Nephron progenitor cell (in vitro differentiated cells): ENCODE results near the gene PSME2.
A peak's percentile ranks its signal among the peaks of the same experiment; 100 is the strongest.

Experiments
- DNase-seq: peaks from one replicate; pipeline ENCODE4 v3.0.0; 2021
- H3K27ac Mint-ChIP-seq: 2 replicates; pipeline ENCODE4 v1.8.0; 2021; ENCODE audit warnings: mild to moderate bottlenecking, moderate library complexity, mixed read lengths
- H3K27me3 Mint-ChIP-seq: 2 replicates; pipeline ENCODE4 v1.8.0; 2021; ENCODE audit warnings: mild to moderate bottlenecking, low read depth, mixed read lengths; ENCODE audit not compliant: poor library complexity
- H3K36me3 Mint-ChIP-seq: 2 replicates; pipeline ENCODE4 v1.8.0; 2021; ENCODE audit warnings: low read depth, mixed read lengths
- H3K4me1 Mint-ChIP-seq: 2 replicates; pipeline ENCODE4 v1.8.0; 2021; ENCODE audit warnings: mixed read lengths
- H3K4me3 Mint-ChIP-seq: 2 replicates; pipeline ENCODE4 v1.8.0; 2021; ENCODE audit warnings: mild to moderate bottlenecking, moderate library complexity, mixed read lengths
- H3K9me3 Mint-ChIP-seq: 2 replicates; pipeline ENCODE4 v1.8.0; 2021; ENCODE audit warnings: mild to moderate bottlenecking, moderate library complexity, mixed read lengths
- CTCF ChIP-seq: fragments of 200-600 bp; sonication (generic); IDR thresholded peaks from 2 replicates; pipeline ENCODE4 v1.5.0; 2021; ENCODE audit warnings: antibody characterized with exemption

The PSME2 gene

GRCh38 chr14:24132061-24132685 lies 14.2 kb downstream of the PSME2 start:
- no peak for DNase-seq
- Mint-ChIP-seq H3K36me3 (peaks cover 2% of the 10 kb centered on the region), H3K27me3 (peaks cover 19% of the 10 kb centered on the region), H3K9me3 (no peaks in the 10 kb centered on the region), H3K4me3 (no peak overlapping the region), H3K27ac (peak overlapping the region; percentile 68), H3K4me1 (peaks cover 42% of the 10 kb centered on the region)
- no peak for TF ChIP-seq CTCF

GRCh38 chr14:24131549-24131966 lies 14.9 kb downstream of the PSME2 start:
- Mint-ChIP-seq H3K36me3 (no peaks in the 10 kb centered on the region), H3K27me3 (peaks cover 13% of the 10 kb centered on the region), H3K4me3 (no peak overlapping the region), H3K9me3 (no peaks in the 10 kb centered on the region), H3K27ac (no peak overlapping the region), H3K4me1 (peaks cover 36% of the 10 kb centered on the region)
- no peak for DNase-seq
- no peak for TF ChIP-seq CTCF

GRCh38 chr14:24130717-24131548 lies 15.5 kb downstream of the PSME2 start:
- no peak overlapping the region for H3K4me3 Mint-ChIP-seq
- peaks cover 34% of the 10 kb centered on the region for H3K4me1 Mint-ChIP-seq
- no peaks in the 10 kb centered on the region for H3K36me3 Mint-ChIP-seq
- H3K9me3 Mint-ChIP-seq = no peaks in the 10 kb centered on the region
- H3K27ac Mint-ChIP-seq = peak overlapping the region; percentile 73
- DNase-seq = no peak
- peaks cover 13% of the 10 kb centered on the region for H3K27me3 Mint-ChIP-seq
- no peak for TF ChIP-seq CTCF

- Mint-ChIP-seq H3K9me3 (no peaks in the 10 kb centered on the region), H3K36me3 (peaks cover under 1% of the 10 kb centered on the region), H3K4me3 (no peak within 1 kb of the TSS), H3K4me1 (peaks cover 32% of the 10 kb centered on the region), H3K27ac (peak within 1 kb of the TSS; percentile 73), H3K27me3 (peaks cover 10% of the 10 kb centered on the region)
- DNase-seq = no peak
- TF ChIP-seq CTCF = no peak
These were observed 16.1 kb downstream of the PSME2 start, which contains the start of gene FITM1 for GRCh38 chr14:24130380-24130716. Gene FITM1, plus strand, starts transcription at chr14:24130659. Its CDS starts 905 bp downstream, at chr14:24131564.

- H3K27me3 Mint-ChIP-seq = peaks cover 3% of the 10 kb centered on the region
- H3K4me1 Mint-ChIP-seq = peaks cover 28% of the 10 kb centered on the region
- peaks cover 5% of the 10 kb centered on the region for H3K36me3 Mint-ChIP-seq
- no peaks in the 10 kb centered on the region for H3K9me3 Mint-ChIP-seq
- H3K4me3 Mint-ChIP-seq = no peak overlapping the region
- no peak for DNase-seq
- TF ChIP-seq CTCF = no peak
- H3K27ac Mint-ChIP-seq = no peak overlapping the region
These were observed 16.9 kb downstream of the PSME2 start for GRCh38 chr14:24129410-24129998.
